ENCODE data around the gene CXXC5.

The CXXC5 gene

DNA sequence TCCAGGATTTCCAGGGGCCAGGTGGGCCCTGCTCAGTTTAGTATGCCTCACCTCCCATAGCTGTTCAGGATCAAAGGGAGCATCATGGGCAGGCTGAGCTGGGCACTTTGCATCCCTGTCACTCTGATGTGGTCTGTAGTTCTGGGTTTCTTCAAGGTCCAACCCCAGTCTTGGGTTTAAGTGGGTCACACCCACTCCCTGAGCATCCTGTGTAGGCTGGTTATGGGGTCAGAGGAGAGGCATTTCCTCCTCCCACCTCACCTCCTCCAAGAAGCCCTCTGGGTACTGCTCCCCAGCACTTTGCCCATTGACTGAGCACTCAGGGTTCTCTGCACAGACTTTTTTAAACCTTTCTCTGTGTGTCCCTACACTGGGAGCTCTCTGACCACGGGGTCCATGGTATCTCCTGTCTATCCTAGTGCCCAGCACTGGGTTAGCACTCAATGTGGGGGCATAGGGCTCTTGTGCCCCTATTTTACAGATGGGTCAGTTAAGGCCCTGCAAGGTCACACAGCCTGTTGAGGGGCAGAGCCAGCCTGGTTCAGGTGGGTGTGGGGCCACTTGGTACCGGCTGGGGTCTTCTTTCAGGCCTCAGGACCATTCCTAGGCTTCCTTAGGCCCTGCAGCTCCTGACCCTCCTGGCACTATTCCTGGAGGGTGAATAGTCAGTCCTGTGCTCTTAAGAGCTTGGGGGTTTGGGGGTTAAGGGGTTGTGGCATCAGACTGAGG, 19.0 kb downstream of the CXXC5 start:
- no peak for DNase-seq

DNA sequence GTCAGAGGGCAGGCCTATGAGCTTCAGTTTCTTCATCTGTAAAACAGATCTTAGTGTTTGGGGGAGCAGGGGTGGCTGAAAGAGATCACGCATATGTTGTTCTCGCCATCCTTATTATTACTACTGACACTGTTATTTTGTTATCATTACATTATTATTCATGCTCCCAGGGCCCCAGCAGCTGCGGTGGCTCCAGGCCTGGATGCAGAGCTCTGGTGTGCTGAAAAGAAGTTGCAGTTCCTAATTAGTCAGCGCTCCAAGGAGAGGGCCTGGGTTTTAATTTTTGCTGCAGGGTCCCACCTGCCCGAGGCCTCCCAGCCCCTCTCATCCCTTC, 19.5 kb downstream of the CXXC5 start:
- DNase-seq = no peak

DNA sequence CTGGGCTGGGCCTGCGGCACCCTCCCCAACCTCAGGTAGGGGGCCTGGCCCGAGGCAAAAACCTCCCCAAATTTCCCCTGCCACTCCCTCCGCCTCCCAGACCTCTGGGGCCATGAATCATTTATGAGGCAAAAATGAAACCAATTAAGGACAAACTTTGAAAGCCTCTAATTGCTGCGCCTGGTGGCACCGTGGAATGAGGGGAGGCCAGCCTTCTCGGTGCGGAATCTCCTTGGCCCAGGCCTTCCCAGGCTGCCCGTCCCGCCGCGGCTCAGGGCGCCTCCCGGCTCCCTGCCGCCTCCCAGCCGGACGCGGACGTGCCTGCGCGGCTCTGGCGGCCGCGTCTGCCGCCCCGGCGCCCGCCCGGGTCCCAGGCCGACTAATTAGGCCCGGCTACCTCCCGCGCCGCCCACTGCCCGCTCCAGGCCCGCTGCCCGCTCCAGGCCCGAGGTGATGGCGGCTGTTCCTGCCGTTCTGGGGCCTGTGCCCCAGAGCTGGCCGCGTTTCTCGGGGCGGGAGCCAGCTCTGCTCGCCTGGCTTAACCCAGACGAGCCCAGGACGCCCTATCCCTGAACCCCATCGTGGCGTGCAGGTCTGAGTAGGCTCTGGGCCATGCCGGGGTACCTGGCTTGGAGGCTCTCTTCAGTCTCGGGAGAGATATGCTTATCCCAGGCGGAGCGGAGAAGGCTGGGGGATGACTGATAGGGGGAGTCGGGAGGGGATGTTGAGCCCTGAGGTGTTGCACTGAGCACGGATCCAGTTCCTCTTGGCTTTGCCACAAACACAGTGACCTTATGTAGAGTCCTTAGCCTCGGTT, 20.1 kb downstream of the CXXC5 start:
- DNase-seq = no peak

GRCh38 chr5:139668924-139669661, 20.9 kb downstream of the CXXC5 start:
- no peak for DNase-seq

DNA sequence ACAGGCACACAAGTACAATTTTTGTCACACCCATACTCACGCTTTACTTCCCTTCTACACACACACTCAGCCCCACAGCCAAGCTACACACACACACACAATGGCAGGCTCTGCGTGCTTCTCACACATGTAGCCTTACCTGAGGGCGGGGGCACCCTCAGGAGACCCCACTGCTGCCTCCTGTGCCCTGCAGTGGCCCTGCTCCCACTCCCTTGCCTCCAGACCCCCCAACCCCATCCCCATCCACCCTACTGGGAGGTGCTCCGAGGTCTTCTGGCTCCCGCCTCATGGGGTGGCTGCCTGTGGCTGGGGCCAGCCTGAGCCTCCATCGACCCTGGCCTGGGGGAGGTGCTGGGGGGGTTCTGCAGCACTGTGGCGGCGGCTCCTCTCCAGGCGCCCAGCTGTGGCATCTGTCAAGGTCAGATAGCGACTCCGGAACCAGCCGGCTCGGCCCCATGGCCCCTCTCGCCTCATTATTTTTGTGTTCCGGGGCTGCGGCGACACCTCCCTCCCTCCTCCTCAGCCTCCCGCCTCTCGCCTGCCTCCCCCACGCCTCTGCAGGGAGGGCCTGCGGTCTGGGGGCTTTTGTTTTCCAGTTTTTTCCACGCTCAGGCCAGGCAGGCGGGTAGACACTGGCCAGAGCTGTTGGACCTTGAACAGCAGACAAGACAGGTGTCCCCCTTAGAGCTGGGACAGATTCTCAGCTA, 21.7 kb downstream of the CXXC5 start:
- no peak for DNase-seq

DNA sequence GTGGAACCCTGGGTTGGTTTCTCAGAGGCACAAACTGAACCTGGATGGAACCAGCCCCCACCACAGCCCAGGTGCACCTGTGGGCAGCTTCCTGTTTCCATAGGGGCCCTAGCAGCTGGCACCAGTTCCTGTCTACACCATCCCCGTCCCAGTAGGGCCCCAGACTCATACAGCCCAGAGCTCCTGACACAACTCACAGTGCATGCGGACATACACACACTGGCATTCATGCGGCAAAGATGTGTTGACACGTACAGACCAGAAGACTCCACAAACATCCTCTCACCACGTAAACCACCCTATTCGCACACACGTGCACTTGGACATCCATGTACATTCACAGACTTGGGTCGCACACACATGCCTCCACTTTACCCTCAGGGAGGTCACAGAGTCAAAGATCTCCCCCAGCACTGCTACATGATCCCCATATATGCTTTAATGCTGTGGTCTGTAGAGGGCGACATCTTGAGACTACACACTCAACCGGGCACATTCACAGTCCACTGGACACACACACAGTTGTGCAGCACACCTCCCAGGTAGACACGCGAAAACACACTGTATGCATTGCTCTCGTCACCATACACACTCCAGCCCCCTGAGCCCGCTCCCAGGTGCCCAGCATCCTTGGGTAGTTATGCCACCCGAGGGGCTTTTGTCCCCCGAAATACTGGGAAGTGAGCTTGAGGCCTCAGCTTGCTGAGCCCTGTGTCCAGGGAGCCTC, 22.4 kb downstream of the CXXC5 start:
- DNase-seq = no peak

- peak; percentile 80 to 87 for DNase-seq
Measured at GRCh38 chr5:139671096-139671841, 23.1 kb downstream of the CXXC5 start.

- no peak for DNase-seq
Measured at GRCh38 chr5:139675213-139675612, 27.1 kb downstream of the CXXC5 start.

DNA sequence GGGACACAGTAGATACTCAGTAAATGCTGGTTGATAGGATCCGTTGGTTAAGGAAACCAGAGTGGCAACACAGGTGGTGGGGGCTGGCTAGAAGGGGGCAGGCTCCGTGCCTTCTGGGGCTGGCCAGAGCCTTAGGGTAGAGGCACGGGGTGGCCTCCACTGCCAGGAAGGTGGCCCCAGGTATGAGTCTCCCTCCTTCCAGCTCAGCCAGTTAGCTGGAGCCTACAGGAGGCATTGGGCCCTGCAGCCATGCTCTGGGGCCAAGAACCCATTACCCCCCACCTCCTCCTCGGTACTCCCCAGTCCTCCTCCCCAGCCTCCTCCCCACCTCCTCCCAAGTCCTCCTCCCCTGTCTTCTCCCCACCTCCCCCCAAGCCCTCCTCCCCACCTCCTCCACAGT, 27.7 kb downstream of the CXXC5 start:
- no peak for DNase-seq

DNA sequence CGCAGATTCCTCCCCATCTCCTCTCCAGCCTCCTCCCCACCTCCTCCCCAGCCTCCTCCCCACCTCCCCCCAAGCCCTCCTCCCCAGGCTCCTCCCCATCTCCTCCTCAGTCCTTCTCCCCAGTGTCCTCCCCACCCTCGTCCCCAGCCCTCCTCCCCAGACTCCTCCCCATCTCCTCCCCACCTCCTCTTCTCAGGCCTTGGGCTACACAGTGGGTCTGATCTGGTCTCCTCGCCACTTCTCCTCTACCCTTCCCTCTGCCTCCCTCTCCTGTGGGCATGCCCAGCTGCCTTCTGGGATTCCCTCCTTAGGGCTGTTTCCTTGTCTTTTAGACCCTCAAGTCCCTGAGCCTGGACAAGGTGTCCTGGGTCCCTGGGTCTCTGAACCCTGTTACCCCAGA, 28.3 kb downstream of the CXXC5 start:
- DNase-seq = no peak

DNA sequence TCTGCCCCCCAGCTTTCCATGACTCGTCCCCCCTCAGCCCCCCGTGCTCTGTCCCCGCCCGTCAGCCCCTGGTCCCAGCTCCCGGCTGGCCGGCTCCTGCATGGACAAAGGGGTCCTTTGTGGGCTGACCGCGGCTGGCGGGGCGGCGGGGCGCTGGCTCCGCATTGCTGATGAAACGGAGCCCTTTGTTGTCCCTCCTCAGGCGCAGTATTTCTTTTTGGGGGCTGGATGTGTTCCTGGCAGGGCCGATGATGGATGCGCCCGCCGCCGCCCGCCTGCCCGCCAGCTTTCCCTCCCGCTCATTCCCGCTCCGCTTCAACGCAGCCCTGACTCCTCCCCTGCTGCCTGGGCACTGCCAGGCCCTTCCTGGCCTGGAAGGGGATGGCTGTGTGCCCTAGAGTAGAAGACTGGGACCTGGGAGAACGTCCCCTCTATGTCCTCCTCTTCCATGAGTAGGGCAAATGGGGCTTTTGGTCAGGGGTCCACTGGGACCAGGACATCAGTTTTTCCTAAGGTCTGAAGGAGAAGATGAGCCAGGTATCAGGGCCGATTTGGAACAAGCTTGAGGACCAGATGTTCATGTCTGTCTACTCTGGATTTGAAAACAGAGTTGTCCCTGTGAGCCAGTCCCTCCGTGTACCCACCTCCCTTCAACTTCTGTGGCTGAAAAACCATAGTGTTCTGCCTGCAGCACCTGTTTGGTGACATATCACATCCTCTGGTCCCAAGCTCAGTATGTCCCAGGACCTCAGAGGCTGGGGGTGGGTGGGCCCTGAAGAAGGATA, 29.0 kb downstream of the CXXC5 start:
- DNase-seq = peak; percentile 91 to 95

DNA sequence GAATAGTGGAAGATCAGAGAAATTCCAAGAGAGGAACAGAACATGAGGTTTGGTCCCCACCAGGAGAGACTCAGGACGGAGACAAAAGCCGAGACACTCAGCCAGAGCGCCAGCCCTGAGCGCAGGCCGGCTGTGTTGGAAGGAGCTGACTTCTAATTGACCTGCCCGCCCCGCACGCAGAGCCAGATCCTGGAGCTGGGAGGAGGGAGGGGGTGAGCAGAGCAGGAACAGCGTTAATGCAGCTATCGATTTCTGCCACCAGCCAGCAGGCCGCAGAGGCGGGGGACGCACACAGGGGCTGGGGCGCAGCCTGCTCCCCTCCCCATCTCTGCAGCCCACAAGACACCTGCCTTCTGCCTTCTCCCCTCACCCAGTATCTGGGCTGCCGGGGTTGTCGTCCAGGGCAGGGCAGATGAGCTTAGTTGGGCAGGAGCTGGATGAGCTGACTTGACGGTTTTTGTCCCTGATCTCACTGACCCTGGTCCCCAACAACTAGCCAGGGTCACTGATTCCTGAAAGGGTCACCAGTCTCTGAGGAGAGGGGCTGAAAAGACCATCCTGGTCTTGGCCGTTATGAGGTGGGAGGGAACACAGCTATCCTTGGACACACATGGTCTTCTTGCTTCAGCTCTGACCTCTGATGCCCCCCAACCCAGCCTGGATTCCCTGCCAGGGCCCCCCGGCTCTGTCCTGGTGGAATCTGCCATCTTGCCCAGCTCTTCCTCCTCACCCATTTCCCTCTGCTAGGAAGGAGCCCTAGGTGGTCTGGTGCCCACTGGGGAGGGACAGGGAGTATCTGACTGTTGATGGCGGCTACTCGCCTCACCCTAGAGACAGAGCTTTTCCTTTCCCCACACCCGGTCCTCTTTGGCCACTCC, 29.8 kb downstream of the CXXC5 start:
- no peak for DNase-seq

DNA sequence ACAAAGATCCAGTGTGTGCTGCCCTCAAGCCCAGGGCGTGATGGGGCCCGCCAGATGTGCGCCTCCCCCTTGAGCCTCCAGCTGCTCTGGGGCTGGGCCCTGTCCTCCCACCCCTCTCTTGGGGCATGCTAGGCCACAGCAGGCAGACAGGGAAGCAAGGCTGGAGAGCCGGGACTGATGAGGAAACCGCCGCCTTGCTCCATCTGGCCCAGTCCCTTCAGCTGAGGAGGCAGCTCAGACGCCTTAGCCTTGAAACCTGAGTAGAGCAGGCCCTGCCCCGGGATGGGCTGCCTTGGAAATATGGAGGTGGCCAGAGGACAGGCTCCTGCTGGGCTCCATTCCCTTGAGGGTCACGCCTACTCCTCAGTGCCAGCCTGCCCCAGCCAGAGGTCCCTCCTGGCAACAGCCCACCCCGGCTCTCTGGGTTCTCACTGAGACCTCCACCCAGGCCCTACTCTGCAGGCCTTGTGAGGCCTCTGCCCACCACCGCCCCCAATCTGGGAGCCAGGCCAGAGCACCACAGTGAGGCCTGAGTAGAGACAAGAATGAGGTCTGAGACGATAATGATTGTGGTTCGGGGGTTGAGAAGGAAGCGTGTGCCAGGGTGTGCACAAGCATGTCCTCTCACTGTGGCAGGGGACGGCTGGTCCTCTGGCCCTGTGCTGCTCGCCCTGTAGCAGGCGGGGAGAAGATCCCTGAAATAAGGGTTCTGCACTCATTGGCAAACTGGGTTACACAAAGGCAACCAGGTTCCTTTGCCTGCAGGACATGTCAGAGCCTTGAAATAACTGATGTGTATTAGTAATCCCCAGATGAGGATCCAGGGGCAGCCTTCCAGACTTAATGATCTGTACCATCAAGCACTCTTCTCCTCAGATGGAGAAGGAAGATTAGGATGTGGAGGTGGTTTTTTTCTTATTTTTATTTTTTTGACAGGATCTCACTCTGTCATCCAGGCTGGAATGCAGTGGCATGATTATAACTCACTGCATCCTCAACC, 30.9 kb downstream of the CXXC5 start:
- no peak for DNase-seq

DNA sequence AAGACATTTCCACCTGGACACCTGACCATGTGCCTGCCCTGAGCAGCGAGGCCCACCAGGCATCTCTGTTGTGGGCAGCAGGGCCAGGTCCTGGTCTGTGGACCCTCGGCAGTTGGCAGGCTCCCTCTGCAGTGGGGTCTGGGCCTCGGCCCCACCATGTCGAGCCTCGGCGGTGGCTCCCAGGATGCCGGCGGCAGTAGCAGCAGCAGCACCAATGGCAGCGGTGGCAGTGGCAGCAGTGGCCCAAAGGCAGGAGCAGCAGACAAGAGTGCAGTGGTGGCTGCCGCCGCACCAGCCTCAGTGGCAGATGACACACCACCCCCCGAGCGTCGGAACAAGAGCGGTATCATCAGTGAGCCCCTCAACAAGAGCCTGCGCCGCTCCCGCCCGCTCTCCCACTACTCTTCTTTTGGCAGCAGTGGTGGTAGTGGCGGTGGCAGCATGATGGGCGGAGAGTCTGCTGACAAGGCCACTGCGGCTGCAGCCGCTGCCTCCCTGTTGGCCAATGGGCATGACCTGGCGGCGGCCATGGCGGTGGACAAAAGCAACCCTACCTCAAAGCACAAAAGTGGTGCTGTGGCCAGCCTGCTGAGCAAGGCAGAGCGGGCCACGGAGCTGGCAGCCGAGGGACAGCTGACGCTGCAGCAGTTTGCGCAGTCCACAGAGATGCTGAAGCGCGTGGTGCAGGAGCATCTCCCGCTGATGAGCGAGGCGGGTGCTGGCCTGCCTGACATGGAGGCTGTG, 32.4 kb downstream of the CXXC5 start:
- no peak for DNase-seq

DNA sequence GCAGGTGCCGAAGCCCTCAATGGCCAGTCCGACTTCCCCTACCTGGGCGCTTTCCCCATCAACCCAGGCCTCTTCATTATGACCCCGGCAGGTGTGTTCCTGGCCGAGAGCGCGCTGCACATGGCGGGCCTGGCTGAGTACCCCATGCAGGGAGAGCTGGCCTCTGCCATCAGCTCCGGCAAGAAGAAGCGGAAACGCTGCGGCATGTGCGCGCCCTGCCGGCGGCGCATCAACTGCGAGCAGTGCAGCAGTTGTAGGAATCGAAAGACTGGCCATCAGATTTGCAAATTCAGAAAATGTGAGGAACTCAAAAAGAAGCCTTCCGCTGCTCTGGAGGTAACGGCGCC, 32.9 kb downstream of the CXXC5 start:
- no peak for DNase-seq

DNA sequence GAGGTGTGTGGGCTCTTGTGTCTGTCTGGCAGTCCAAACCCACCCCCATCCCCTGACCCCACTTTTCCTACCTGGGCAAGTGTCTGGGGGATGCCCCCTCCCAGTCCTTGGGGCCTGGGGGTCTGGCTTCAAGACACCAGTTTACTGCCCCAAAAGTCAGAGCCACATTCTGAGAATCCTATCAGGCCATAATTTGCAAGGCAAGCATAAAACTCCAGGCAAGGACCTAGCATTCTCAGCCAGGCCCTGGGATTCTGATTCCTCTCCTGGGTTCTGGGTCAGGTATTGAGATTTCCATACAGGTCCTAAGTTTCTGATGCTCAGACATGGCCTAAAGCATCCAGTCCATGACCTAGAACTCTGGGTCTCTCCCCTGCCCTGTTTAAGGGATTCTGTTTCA, 33.3 kb downstream of the CXXC5 start:
- DNase-seq = no peak

- peak in 1 of 2 donors; percentile 80 for DNase-seq
Measured at GRCh38 chr5:139682016-139682975, 34.1 kb downstream of the CXXC5 start.
